ENCODE data around the gene LPAR1. TPM values are rescaled to one million over a fixed set of nuclear protein-coding genes. Genes with fewer than 3 reads are reported as not detected.
A peak's percentile ranks its signal among the peaks of the same experiment; 100 is the strongest.

Gene LPAR1
- total RNA-seq, 1 experiment from 2014 or later: 56.8 TPM

DNA sequence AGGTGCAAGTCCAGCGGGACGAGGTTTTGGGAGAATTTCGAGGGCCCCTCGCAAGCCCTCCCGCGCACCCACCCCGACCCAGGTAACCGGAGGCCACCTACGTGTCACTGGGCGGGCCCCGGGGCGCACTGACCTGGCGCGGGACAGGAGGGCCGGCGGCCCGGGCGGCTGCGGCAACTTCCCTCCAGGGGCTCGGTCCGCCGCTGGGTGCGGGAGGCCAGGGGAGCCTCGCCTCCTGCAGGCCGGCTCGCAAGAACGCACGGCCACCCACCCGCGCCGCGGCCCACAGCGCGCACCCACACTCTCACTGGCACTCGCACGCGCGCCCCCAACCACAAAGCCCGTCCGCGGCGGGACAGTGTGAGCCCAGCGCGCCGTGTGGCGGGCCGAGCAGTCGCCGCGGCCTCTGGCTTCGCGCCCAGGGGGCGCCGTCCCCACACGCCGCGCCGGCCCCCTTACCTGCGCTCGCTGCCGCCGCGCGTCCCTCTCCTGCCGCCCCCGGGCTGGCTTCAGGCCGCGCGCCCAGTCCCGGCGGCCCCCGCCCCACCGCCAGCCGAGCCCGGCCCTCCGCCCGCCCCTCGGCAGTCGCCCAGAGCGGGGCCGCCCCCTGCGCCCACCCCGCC, 451 bp downstream of the LPAR1 start:
- DNase-seq (ENCODE audit: low read depth): peak; percentile 39

DNA sequence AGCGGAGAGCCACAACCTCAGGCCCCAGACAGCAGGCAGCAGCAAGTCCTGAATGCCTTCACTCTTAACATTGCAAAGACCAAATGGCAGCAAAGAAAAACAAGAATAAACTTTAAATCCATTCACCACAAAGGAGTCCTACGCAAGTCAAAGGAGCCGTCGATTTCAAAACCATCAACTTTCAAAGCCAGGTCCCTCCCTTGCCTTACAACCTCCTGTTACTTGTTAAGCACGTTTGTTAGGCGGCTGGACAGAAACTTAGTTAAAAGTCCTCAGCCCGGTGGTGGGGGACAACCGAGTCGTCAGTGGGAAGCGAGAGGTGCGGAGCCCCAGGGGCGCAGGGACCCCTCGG, 938 bp downstream of the LPAR1 start:
- DNase-seq (ENCODE audit: low read depth): peak; percentile 34

DNA sequence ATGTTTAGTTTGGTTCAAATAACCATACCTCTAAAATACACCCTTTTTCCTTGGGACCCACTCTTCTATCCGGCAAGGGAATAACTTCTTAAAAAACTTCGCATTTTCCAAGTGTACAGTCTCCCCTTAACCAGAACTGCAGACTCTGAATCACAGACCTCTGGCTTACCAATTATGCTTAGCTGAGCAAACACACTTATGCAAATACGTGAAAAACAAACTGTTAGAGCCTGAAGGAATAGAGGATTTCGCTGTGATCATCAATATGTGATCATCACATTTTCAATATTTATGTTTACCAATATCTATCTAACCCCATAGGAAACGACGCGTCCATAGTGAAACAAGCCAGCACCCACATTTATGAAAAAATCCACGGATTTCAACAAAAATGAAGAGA, 1.3 kb downstream of the LPAR1 start:
- DNase-seq (ENCODE audit: low read depth): peak; percentile 29

DNA sequence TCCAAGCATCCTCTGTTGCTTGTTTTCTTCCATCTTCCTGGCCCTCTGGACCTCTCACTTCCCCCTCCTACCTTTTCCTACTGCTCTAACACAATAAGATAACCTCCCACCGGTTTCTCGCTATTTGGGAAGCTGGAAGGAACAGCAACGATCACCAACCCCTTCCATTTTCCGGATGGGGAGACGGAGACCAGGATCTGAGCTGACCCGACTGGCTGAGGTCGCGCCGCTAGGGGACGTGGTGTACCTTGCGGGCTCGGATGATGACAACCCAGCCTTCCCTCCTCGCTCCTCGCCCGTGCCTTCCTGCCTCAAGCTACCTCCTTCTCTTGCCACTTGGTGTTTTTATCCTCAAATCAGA, 1.9 kb downstream of the LPAR1 start:
- peak; percentile 70 for DNase-seq (ENCODE audit: low read depth)

DNA sequence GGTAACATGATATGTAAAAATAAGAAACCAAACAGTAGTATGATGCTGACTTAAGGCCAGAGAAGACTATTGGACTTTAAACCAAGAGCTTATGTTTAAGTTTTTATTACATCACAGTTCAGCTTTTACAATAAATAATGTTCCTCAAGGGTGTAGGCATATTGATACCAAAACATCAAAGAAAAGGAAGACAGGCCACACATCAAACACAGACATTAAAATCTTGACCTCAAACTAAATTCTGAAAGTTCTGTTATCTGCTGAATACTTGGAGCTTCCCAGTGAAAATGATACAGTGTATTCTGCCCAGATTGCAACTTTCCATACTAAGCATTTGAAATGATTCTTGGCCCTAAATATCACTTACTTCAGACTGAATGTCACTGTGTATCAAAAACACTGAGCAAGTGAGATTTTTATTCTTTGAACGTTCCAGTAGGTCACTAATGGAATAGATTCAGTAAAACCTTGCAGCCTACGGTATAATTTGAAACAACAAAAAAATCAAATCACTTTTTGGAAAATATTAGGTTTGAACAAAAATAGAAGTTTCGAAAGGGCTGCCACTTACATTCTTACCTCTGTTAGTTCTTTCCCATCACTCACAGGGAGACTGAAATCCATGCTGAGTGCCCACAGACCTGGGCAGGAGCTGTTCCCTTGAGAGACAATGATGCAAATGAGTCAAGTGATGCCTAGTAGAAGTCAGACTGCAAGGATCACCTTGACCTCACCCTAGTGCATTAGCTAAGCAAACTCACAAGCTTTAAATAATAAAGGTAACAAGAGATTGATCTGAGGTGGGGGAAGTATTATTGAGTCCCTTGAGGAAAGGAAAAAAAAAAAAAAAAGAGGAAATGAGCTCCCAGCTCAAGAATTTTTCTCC, 2.5 kb downstream of the LPAR1 start:
- peak; percentile 30 for DNase-seq (ENCODE audit: low read depth)

DNA sequence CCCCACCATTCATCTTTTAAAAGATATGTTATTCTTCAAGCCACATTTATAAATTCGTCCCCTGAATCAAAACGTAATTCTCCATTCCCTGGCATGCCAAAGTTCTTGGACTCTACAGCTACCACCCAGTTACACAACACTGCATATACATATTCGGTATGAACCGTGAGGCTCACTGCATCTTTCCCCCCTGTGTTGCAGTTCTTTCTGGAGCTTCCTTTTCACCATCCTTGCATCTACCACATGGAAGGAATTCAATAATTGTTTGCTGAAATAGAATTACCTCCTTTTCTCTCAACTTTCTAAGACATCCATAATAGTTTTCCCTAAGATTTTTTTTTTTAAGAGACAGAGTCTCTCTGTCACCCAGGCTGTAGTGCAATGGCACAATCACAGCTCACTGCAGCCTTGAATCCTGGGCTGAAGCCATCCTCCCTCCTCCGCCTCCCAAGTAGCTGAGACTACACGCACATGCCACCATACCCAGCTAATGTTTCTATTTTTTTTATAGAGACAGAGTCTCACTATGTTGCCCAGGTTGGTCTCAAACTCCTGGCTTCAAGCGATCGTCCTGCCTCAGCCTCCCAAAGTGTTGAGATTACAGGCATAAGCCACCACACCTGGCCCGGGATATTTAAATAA, 3.3 kb downstream of the LPAR1 start:
- DNase-seq (ENCODE audit: low read depth): no peak

DNA sequence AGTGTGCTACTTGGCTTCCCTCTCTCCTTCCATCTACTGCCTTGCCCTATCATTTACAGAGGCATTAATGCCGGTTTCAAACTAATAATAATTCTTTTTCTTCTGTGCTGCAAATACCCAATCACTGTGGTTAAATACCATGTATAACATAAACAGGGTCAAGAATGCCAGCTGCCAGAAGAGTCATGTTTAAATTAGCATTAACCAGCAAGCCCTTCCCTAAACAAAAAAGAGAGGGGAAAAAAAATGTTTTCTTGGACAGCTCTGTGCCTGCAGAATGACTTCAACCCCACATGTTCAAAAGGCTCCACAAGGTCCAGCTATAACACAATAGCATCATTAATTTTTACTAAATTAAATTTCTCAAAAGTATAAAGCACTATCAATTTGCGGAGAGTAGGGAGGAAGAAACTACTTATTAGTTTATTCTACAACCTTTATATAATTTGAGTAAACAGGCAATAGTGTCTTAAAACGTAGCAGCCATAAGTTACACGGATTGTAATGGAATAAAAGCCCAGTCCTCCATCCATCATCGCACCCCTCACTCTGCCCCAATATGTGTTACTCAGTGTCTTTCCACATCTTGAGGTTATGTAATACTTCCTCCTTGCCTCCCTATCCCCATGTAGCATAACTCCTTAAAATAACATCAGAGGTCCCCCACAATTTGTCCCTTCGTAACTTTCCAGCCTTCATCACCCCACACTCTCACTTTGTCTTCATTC, 3.9 kb downstream of the LPAR1 start:
- DNase-seq (ENCODE audit: low read depth): no peak

DNA sequence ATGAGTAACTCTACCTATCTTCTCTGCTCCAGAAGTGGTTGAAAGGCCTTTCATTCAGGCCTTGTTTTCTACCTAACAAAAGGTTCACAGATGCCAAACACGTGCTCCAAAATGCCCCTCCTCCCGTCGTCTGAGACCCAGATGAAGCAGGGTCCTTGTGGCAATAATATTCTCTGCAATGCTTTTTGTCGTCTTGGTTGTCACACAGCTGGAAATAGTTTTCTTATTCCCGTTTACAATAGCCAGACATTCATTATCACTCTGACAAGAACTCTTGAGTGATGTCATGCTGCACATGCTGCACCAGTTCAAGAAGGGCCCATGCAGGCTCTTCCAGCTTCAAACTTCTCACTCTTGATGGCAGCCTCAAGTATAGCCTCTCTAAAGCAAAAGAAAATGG, 7.8 kb downstream of the LPAR1 start:
- DNase-seq (ENCODE audit: low read depth): no peak

DNA sequence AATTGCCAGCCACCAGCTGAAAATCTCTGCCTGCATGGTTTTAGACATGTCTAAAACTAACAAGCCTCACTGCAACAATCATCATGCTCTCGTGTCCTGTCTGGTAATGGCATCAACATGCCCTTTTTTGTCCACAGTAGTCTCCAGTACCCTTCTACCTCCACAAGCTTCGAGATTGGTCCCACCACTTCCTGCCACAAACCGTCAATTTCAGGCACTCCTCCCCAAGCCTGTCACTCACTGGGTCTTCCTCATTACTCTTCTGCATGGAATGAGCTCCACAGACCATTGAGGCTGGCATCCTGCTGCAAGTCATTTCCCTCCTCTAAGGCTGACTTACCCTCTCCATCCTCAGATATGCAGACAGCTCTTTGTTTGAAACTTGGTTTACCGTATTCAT, 9.0 kb downstream of the LPAR1 start:
- DNase-seq (ENCODE audit: low read depth): no peak

DNA sequence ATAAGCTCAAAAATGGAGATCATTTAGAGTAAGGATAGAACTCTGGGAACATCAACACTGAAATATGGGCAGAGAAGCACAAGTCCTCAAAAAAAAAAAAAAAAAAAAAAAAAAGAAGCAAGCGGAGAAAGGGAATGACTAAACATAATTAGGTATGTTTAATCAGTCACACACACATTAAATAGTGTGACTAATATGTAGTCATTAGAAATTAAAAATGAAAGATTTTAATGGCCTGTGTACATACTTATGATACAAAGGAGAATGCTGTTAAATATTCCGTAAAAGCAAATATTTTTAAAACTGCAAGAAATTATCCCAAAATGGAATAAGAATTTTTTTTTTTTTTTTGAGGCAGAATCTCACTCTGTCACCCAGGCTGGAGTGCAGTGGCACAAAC, 10.5 kb downstream of the LPAR1 start:
- no peak for DNase-seq (ENCODE audit: low read depth)

DNA sequence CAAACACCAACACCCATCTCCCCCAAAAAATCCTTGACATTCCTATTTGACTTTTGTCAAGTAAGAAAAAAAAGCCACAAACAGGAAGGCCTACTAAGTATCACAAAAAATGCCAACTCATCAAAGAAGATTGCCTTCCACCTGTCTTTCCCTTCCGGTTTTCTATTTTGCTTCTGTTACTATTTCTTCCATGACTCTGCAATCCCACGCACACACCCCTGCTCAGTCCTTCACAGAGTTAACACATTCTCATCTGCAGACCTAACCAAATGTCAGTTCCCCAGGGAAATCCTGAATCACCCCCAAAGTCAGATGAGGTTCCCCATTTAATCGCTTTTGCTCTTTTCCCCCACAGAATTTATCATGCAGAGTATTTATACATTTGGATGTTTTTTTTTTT, 15.1 kb downstream of the LPAR1 start:
- peak; percentile 56 for DNase-seq (ENCODE audit: low read depth)

DNA sequence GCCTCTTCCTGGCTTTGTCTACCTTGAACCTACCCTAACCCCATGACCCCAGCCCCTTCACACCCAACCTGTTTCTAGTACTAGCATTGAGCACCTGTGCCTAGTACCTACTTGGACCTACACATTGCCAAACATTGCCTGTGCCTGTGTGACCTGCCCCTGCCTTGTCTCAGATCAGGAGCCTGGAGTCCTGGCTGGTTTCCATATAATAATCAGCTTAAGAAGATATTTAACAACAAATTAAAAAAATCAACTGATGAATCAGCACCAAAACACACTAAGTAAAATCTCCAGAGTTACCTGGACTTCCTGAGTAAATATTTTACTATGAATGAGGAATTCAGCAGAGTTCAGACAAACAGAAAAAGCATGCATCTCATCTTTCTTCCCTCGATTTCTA, 17.7 kb downstream of the LPAR1 start:
- DNase-seq (ENCODE audit: low read depth): no peak

DNA sequence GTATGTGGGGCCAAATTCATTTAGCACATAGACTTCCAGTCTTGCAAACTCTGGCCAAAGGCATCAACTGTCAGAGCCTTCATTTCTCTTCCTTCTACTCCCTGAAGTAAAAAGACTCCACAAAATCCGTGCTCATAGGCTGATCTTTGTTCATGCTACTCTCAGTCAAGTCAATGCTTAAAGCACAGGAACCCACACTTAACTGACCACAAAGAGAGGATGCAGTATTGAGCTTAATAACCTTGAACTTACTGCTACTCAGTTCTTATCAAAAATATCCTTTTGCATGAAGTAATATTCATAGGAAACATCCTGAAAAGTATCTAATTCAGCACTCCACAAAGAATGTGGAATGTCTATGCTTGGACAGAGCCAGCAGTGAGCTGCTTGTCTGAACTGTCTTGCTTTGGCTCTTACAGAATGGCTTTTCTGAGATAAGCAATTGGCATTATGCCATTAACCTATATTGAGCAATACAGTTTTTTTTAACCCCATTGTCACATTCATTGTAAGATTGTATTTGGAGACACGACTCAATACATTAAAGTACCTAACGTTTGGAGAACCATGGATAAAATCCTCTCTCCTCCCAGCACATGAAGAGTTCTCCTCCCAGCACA, 21.7 kb downstream of the LPAR1 start:
- DNase-seq (ENCODE audit: low read depth): peak; percentile 41

DNA sequence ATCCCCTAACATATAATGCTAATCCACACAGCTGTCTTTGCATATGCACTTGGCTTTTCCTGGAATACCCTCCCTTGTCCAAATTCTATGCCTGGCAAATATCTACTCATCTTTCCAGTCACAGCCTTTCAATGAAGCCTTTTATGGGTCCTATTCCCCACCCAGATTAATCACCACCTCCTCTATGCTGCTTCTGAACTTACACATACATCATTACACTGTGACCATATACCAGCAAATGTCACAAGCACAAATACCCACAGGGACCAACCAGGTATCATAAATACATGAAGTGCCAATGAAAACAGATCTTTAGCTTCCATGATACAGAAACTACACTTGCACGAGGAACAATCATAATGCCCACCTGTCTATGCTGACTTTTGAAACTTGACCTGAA, 22.3 kb downstream of the LPAR1 start:
- no peak for DNase-seq (ENCODE audit: low read depth)

DNA sequence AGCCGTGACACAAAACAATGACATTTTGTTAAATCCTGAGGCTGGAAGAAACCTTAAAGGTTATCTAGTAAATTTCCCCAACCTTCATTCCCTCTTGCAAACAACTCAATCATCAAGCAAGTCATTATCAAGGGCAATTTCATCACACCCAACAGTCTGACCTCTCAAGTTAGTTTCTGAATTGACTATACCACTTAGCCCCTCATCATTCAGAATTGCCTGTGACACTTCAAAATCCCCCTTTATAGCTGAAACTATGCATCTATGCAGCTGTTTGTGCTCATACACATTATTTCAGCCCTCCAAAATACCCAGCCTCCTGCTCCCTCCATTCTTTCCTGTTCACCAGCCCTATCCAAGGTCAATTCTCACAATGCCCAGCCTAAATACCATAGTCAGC, 24.6 kb downstream of the LPAR1 start:
- DNase-seq (ENCODE audit: low read depth): no peak

DNA sequence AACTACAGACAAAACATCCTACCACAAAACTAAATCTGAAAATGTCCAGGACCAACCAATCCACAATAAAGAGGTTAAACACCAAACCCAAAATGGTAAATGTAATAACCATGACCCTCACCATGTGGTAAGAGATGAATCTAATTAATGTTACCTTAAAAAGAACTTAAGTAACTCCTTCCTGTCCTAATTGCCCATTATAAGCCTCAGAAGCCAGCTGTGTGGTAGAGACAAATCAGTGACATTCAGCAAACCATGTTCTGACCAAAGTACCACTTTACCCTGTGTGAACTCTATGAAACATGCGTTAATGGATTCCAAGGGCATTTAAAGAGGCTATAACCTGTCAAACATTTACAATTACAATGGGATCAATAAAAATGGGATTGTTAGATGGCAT, 25.0 kb downstream of the LPAR1 start:
- no peak for DNase-seq (ENCODE audit: low read depth)

DNA sequence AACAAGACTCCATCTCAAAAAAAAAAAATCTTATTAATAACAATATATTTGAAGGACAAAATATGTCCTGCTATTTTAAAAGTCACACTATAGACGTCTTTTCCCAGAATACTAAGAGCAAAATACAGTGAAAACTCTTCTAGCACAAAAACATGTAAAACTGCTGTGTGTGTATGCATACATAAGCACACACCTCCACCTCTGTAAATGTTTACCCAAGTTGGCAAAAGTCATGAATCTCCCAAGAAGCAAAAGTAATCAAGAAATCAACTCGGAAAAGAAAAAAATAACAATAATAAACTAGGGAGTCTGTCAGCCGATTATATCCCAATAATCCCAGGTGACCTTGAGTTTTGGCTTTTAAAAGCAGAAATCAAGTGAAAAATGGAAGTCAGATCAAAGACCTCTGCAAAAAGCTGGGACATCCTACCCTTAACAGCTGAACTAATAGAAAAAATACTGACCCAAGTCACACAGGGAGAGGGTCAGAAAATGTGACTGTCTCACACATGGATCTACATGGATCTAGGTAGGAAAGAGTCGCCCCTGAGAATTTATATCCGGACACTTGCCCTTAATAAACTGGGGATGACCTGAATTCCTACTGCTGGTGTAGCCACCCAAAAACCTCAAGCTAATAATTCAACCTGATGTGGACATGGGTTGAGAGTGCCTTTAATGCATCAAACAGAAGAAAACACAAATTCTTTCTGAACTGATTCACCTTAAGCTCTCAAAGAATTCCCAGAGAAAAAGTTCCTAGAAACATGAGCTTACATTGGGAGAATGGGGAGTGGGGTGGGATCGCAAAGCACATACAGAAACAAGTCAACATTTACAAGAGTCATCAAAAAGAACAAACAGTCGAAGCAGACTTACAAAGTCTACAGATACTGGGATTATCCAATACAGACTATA, 29.9 kb downstream of the LPAR1 start:
- DNase-seq (ENCODE audit: low read depth): peak; percentile 59

DNA sequence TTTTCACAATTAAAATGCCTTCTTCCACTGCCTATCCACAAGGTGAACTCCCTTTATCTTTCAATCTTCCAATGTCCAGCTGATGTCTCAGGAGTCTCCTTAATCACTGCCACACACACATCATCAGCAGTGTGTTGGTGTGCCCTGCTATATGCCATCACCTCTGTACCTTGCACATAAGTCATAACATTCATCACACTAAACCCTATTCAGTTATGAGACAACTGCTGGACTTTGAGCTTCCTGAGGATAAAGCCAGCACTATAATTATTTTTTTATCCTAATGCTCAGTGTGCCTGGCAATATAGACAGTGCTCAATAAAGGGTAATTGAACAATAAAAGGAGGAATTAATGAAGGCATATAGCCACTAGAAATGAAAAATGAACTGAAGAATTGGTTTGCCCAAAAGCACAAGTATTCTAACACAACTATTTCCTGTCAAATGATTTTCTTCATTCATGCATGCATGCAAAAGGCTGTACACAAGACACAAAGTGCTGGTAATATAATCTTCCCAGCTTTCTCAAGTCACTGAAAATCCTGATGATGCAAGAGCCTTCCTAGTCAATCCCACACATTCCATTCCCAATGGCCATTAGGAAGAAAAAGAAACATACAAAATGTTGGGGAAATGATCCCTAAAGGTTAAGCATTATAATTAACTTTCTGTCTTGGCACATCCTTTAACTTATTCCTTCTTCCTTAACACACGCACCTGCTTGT, 32.4 kb downstream of the LPAR1 start:
- peak; percentile 65 for DNase-seq (ENCODE audit: low read depth)

DNA sequence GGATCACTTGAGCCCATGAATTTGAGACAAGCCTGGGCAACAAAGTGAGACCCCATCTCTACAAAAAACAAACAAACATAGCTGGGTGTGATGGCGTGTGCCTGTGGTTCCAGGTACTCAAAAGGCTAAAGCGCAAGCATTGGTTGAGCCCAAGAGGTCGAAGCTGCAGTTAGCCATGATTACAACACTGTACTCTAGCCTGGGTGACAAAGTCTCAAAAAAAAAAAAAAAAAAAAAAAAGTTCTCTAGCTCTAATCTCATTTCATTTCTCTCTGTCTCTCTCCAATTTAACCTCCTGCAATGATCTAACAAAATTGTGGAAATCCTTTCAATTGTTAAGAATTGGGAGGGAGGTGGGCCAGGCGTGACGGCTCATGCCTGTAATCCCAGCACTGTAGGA, 33.3 kb downstream of the LPAR1 start:
- no peak for DNase-seq (ENCODE audit: low read depth)

DNA sequence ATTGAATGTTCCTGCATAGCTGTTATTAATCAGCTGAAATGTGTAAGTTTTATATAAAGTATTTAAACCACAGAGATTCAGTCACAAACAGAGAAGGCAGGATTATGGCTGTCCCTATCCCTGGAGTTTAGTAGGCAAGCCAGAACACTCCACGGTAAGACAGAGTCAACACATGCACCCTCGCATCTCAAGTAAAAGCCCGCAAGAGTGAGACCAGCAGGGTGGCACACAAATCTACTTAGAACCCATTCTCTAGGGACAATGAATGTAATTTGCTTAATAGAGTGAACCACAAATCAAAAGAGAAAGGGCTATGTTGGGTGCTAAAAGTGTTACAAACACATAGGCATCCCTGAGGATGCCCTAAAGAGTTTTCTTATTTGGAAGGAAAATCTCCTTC, 35.1 kb downstream of the LPAR1 start:
- DNase-seq (ENCODE audit: low read depth): no peak

Data from LHCN-M2 (cell line).